Measurements from ENCODE around the gene CRHR1. TPM values are rescaled to one million over a fixed set of nuclear protein-coding genes. Genes with fewer than 3 reads are reported as not detected.

The CRHR1 gene
- polyA plus RNA-seq, 2 of the 4 experiments (the other 2 are of a cell fraction) = 0.09 to 0.12 TPM

DNA sequence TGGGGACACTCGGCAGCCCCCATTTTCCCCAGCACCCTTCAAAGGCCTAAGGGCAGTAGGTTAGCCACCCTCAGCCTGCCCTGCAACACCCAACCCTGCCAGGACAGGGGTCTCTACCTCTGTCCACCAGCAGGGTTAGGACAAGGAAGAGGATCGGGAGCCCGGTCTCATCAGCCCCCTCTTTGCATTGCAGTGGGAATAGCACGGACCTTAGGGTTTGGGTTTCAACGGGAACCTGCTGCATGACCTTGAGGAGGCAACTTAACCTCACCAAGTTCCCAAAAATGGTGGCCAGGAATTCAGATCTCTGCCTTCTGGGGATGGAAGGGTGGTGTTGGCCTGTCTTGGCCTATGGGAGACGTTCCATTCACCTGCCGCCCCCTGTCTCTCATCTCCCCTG is 40.4 kb downstream of the CRHR1 start:
- H3K4me2 ChIP-seq = no peak overlapping the region
- no peak overlapping the region for H3K27ac ChIP-seq
- FAIRE-seq (no peak), DNase-seq (ENCODE audit: low read depth in 1 of 2, low spot score in 1 of 2) (no peak), ATAC-seq (no peak; a peak in 1 of 6 replicates)
- H3K4me3 ChIP-seq = no peak overlapping the region
- CTCF ChIA-PET = interaction anchor here (2.1 to 15.2 kb wide), 2 partner anchors 7 to 186 kb away, joined by 11 to 317 read pairs; no protein-coding TSS in a partner anchor
- no peaks in the 10 kb centered on the region for H3K4me1 ChIP-seq
- WGBS (ENCODE audit: missing lambda C conversion rate) = 76% methylated on average over 7 of the region's 7 CpGs
- no peak for TF ChIP-seq RARB (CRISPR knock-in tag; IDR thresholded peaks at IDR 0.05)
- TF ChIP-seq, protein P1, sequence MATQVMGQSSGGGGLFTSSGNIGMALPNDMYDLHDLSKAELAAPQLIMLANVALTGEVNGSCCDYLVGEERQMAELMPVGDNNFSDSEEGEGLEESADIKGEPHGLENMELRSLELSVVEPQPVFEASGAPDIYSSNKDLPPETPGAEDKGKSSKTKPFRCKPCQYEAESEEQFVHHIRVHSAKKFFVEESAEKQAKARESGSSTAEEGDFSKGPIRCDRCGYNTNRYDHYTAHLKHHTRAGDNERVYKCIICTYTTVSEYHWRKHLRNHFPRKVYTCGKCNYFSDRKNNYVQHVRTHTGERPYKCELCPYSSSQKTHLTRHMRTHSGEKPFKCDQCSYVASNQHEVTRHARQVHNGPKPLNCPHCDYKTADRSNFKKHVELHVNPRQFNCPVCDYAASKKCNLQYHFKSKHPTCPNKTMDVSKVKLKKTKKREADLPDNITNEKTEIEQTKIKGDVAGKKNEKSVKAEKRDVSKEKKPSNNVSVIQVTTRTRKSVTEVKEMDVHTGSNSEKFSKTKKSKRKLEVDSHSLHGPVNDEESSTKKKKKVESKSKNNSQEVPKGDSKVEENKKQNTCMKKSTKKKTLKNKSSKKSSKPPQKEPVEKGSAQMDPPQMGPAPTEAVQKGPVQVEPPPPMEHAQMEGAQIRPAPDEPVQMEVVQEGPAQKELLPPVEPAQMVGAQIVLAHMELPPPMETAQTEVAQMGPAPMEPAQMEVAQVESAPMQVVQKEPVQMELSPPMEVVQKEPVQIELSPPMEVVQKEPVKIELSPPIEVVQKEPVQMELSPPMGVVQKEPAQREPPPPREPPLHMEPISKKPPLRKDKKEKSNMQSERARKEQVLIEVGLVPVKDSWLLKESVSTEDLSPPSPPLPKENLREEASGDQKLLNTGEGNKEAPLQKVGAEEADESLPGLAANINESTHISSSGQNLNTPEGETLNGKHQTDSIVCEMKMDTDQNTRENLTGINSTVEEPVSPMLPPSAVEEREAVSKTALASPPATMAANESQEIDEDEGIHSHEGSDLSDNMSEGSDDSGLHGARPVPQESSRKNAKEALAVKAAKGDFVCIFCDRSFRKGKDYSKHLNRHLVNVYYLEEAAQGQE (IDR thresholded peaks at IDR 0.05) = no peak
- POLR2A ChIA-PET = no interaction called here
- no peaks in the 10 kb centered on the region for H3K9me3 ChIP-seq

DNA sequence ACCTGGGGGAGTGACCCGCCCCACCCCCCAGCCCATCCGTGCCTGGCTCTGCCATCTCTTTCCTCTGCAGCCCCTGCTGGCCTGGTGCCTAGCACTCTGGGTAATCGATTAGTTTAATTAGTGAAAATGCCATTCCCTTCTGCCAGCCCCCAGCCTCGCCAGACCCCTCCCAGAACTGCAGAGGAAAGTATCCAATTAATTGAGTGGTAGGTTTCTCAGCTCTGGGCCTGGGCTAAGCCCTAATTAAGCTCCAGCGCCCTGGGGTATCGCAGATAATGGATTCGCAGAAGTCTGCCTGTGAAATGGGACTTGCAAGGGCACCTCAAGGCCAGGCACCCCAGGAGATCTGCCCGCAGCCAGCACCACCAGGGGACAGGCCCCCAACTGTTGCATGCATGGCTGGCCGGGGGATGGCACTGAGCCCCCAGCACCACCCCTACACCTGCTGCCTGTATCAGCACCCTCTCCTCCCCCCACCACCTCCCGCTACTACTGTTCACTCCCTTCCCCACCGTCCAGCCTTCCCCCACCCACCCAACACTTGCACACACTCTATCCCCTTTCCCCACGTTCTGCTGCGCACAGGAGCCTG is 40.9 kb downstream of the CRHR1 start:
- Histone ChIP-seq H3K27ac (no peak overlapping the region), H3K9me3 (no peaks in the 10 kb centered on the region), H3K4me1 (no peaks in the 10 kb centered on the region), H3K4me2 (no peak overlapping the region), H3K4me3 (no peak overlapping the region)
- TF ChIP-seq EHF (CRISPR knock-in tag; IDR thresholded peaks at IDR 0.05) (no peak), EHMT2 (IDR thresholded peaks at IDR 0.05; ENCODE audit: low read depth) (no peak), NPAS2 (CRISPR knock-in tag; IDR thresholded peaks at IDR 0.05; ENCODE audit: borderline replicate concordance) (no peak), MYC (IDR thresholded peaks at IDR 0.05; ENCODE audit: borderline replicate concordance, low read length) (no peak), ESRRA (IDR thresholded peaks at IDR 0.05; ENCODE audit: borderline replicate concordance, low read length) (no peak), MAZ (IDR thresholded peaks at IDR 0.05; ENCODE audit: borderline replicate concordance, low read depth, low read length) (no peak), SREBF2 (IDR thresholded peaks at IDR 0.05) (no peak), CBX2 (IDR thresholded peaks at IDR 0.05; ENCODE audit: borderline replicate concordance, low read depth) (no peak), FOSB (CRISPR knock-in tag; IDR thresholded peaks at IDR 0.05) (no peak), BCL3 (IDR thresholded peaks at IDR 0.05) (no peak)
- TF ChIP-seq, protein P2, sequence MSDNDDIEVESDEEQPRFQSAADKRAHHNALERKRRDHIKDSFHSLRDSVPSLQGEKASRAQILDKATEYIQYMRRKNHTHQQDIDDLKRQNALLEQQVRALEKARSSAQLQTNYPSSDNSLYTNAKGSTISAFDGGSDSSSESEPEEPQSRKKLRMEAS (IDR thresholded peaks at IDR 0.05) = no peak
- TF ChIP-seq, protein P3, sequence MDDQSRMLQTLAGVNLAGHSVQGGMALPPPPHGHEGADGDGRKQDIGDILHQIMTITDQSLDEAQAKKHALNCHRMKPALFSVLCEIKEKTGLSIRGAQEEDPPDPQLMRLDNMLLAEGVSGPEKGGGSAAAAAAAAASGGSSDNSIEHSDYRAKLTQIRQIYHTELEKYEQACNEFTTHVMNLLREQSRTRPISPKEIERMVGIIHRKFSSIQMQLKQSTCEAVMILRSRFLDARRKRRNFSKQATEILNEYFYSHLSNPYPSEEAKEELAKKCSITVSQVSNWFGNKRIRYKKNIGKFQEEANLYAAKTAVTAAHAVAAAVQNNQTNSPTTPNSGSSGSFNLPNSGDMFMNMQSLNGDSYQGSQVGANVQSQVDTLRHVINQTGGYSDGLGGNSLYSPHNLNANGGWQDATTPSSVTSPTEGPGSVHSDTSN (IDR thresholded peaks at IDR 0.05) = no peak
- ATAC-seq (no peak), FAIRE-seq (no peak), DNase-seq (ENCODE audit: low read depth in 1 of 2, low spot score in 1 of 2) (no peak)
- WGBS (ENCODE audit: missing lambda C conversion rate) = 66% methylated on average over 12 of the region's 13 CpGs
- CTCF ChIA-PET = interaction anchor here (2.1 to 15.2 kb wide), 2 partner anchors 27 to 186 kb away, joined by 10 to 317 read pairs; no protein-coding TSS in a partner anchor
- POLR2A ChIA-PET = no interaction called here

DNA sequence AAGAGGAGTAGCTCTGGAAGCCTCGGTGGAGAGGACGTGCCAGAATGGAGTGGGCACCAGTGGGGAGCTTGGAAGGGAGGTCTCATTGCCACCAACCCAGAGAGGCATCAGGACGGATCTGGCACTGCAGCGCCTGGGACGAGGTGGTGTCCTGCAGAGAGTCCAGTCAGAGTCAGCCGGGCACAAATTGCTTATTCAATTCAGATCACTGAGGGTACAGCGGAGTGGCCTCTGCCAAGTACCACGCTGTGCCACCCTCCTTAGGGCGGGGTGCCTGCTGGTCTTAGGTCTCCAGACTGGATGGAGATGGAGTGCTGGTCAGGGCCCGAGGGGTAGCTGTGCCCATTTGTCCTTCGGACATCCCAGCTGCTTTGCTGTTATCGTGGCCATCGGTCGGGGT is 41.7 kb downstream of the CRHR1 start:
- no peak for FAIRE-seq
- POLR2A ChIA-PET = no interaction called here
- no peak for ATAC-seq
- no peak overlapping the region for H3K4me2 ChIP-seq
- CTCF ChIA-PET = interaction anchor here (0.6 to 15.2 kb wide), 5 partner anchors 26 to 428 kb away, joined by 3 to 317 read pairs (median 10); no protein-coding TSS in a partner anchor
- no peak overlapping the region for H3K4me3 ChIP-seq
- 56% methylated on average over 14 of the region's 14 CpGs for WGBS (ENCODE audit: missing lambda C conversion rate)
- no peak overlapping the region for H3K27ac ChIP-seq
- H3K9me3 ChIP-seq = no peaks in the 10 kb centered on the region
- DNase-seq (ENCODE audit: low read depth in 1 of 2, low spot score in 1 of 2) = no peak
- H3K4me1 ChIP-seq = no peaks in the 10 kb centered on the region
- TF ChIP-seq, protein P4, sequence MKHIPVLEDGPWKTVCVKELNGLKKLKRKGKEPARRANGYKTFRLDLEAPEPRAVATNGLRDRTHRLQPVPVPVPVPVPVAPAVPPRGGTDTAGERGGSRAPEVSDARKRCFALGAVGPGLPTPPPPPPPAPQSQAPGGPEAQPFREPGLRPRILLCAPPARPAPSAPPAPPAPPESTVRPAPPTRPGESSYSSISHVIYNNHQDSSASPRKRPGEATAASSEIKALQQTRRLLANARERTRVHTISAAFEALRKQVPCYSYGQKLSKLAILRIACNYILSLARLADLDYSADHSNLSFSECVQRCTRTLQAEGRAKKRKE (CRISPR knock-in tag; IDR thresholded peaks at IDR 0.05; ENCODE audit: low read depth) = no peak
- TF ChIP-seq, protein P5, sequence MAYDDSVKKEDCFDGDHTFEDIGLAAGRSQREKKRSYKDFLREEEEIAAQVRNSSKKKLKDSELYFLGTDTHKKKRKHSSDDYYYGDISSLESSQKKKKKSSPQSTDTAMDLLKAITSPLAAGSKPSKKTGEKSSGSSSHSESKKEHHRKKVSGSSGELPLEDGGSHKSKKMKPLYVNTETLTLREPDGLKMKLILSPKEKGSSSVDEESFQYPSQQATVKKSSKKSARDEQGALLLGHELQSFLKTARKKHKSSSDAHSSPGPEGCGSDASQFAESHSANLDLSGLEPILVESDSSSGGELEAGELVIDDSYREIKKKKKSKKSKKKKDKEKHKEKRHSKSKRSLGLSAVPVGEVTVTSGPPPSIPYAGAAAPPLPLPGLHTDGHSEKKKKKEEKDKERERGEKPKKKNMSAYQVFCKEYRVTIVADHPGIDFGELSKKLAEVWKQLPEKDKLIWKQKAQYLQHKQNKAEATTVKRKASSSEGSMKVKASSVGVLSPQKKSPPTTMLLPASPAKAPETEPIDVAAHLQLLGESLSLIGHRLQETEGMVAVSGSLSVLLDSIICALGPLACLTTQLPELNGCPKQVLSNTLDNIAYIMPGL (CRISPR knock-in tag; IDR thresholded peaks at IDR 0.05; ENCODE audit: borderline replicate concordance) = no peak
- TF ChIP-seq CBX2 (IDR thresholded peaks at IDR 0.05; ENCODE audit: borderline replicate concordance, low read depth) = no peak
- TF ChIP-seq GATA3 (IDR thresholded peaks at IDR 0.05; ENCODE audit: borderline replicate concordance) = no peak
- no peak for TF ChIP-seq HOXA7 (CRISPR knock-in tag; IDR thresholded peaks at IDR 0.05)
- TF ChIP-seq ZC3H11A (IDR thresholded peaks at IDR 0.05) = no peak
- TF ChIP-seq, protein P2 (IDR thresholded peaks at IDR 0.05) = no peak
- no peak for TF ChIP-seq KDM5A (IDR thresholded peaks at IDR 0.05)
- no peak for TF ChIP-seq HEYL (CRISPR knock-in tag; IDR thresholded peaks at IDR 0.05)
- no peak for TF ChIP-seq FOXS1 (CRISPR knock-in tag; IDR thresholded peaks at IDR 0.05)
- no peak for TF ChIP-seq EP300 (IDR thresholded peaks at IDR 0.05)
- TF ChIP-seq POLR2A (IDR thresholded peaks at IDR 0.05; ENCODE audit: low read length) = no peak
- TF ChIP-seq RFX5 (IDR thresholded peaks at IDR 0.05) = no peak
- TF ChIP-seq NR3C1 (IDR thresholded peaks at IDR 0.05) = no peak
